Heart right ventricle (tissue), 16 donors: ENCODE data around the gene PPM1B. TPM values are rescaled to one million over a fixed set of nuclear protein-coding genes. Genes with fewer than 3 reads are reported as not detected.

Source experiments
- ATAC-seq, 8 donors: fragments of 200-7000 bp; cut with Tn5 transposase; one replicate each; pipeline ENCODE4 v1.9.1; 2020; ENCODE audit warnings: mild to moderate bottlenecking in 8 of 8, moderate library complexity in 8 of 8, moderate number of reproducible peaks in 1 of 8
- DNase-seq, 2 donors: peaks; one replicate each; pipeline ENCODE4 v3.0.0-alpha.2; 2020
- H3K27ac ChIP-seq, 10 donors: fragments of 200-600 bp; sonication (generic) in 2 of 10; one replicate each; pipeline versions ENCODE4 v1.5.0 to v1.8.0; 2020 to 2022; ENCODE audit warnings: mild to moderate bottlenecking in 3 of 10
- H3K27me3 ChIP-seq, 7 donors: fragments of 200-600 bp; one replicate each; pipeline ENCODE4 v1.8.0; 2021 to 2022; ENCODE audit warnings: mild to moderate bottlenecking in 2 of 7
- H3K36me3 ChIP-seq, 9 donors: fragments of 200-600 bp; sonication (generic) in 1 of 9; one replicate each; pipeline versions ENCODE4 v1.5.0 to v1.8.0; 2020 to 2022; ENCODE audit warnings: mild to moderate bottlenecking in 2 of 9
- H3K4me1 ChIP-seq, 9 donors: fragments of 200-600 bp; sonication (generic) in 1 of 9; one replicate each; pipeline versions ENCODE4 v1.5.0 to v1.8.0; 2020 to 2022; ENCODE audit warnings: mild to moderate bottlenecking in 4 of 9
- H3K4me3 ChIP-seq, 10 donors: fragments of 200-600 bp; sonication (generic) in 2 of 10; one replicate each; pipeline versions ENCODE4 v1.5.0 to v1.8.0; 2020 to 2022; ENCODE audit warnings: mild to moderate bottlenecking in 7 of 10, moderate library complexity in 2 of 10
- H3K9me3 ChIP-seq, 11 donors: fragments of 200-600 bp in 10 of 11; sonication (generic) in 2 of 11; one replicate each; pipeline versions ENCODE4 v1.5.0 to v1.8.0; 2013 to 2022; ENCODE audit warnings: mild to moderate bottlenecking in 2 of 11, control low read depth in 1 of 11, moderate library complexity in 1 of 11
- CTCF ChIP-seq, 9 donors: fragments of 200-600 bp; sonication (generic) in 2 of 9; IDR thresholded peaks; one replicate each; pipeline versions ENCODE4 v1.5.0 to v1.8.0; 2021 to 2022; ENCODE audit warnings: antibody characterized with exemption in 9 of 9, mild to moderate bottlenecking in 5 of 9, moderate library complexity in 1 of 9
- WGBS, 2 donors: extraction: QIAGEN DNeasy Blood & Tissue Kit; methylation state at CpG; one replicate each; pipeline ENCODE4 v1.1.7; 2013; ENCODE audit warnings: inconsistent platforms in 1 of 2; 5-methylcytosine and 5-hydroxymethylcytosine counted together
- intact Hi-C, 10 donors: fragments of 100-400 bp; cut with DNase I; formaldehyde crosslinking; loops; one replicate each; pipeline versions ENCODE4 v1.11.1 to v1.14.2; 2022
- polyA plus RNA-seq, 2 donors: library from polyadenylated mRNA; stranded (reverse); fragments of 200-250 nt; gene quantifications; one replicate each; pipeline ENCODE4 v1.2.3, GENCODE V29; 2013
- total RNA-seq, 10 donors: library from RNA; stranded (reverse); fragmentation: NEBNext Ultra II Directional in 3 of 10; extraction: Animal tissue kit (Norgen Biotek cat#: 25700) in 3 of 10; gene quantifications; one replicate each; pipeline versions ENCODE4 v1.2.1 to v1.2.4, GENCODE V29; 2021 to 2023
- donor health status: Arrhythmogenic right ventricular cardiomyopathy.
- donor health status: ischemic (EF 13 %, LVEDD 7.1; RV severe dilation, severe dysfunction).
- donor health status: healthy with polysubstance abuse.
- donor health status: DM: no; HTN: yes; CAD: no.
- donor health status: DM: no; HTN: no; CAD: no.
- donor health status: ischemic (EF 25% LVEDD 6.9; RV normal size, moderate dysfunction).
- donor health status: ischemic (EF 25% LVEDD 5.7; RV mildly dilated, moderate dysfunction).
- donor health status: healthy.
- donor health status: DM: yes; HTN: yes; CAD: no.
- donor health status: Ischemic cardiomyopathy.
- donor health status: ischemic (EF 35%, LVEDD 5.7; RV mildly dilated, moderate dysfunction).
- donor health status: nonischemic (EF 11% LVEDD 7.7; RV severe dilation, severe dysfunction).
- donor health status: DM: yes; HTN: yes; CAD: no.
- donor health status: PGD.
- donor health status: ischemic (EF 29% LVEDD 5.4; RV normal size, mild dysfunction).
- donor health status: nonischemic (EF 23%, LVEDD 6.1; RV moderate dilation, normal function).

Gene PPM1B
- total and polyA plus RNA-seq, 12 donors = 20.7 to 69.5 (median 55.2) TPM

GRCh38 chr2:44187251-44187650 lies 18.6 kb downstream of the PPM1B start:
- intact Hi-C loops = no loop called here
- ATAC-seq = no peak
- no peak overlapping the region for H3K27ac ChIP-seq

GRCh38 chr2:44188696-44189095 lies 20.0 kb downstream of the PPM1B start:
- DNase-seq (no peak), ATAC-seq (no peak)
- intact Hi-C loops = no loop called here
- peaks cover 0 to 85% (median 15%) of the 10 kb centered on the region in 9 donors for H3K4me1 ChIP-seq
- no peak for TF ChIP-seq CTCF (IDR thresholded peaks at IDR 0.05)
- H3K27me3 ChIP-seq = no peaks in the 10 kb centered on the region
- no peaks in the 10 kb centered on the region for H3K36me3 ChIP-seq
- no peak overlapping the region for H3K4me3 ChIP-seq
- H3K9me3 ChIP-seq = no peaks in the 10 kb centered on the region
- 82 to 91% methylated on average over 3 of the region's 3 CpGs for WGBS, 2 donors
- H3K27ac ChIP-seq = no peak overlapping the region

More at GRCh38 chr2:44187251-44187650, 18.6 kb downstream of the PPM1B start:
- Histone ChIP-seq H3K36me3 (no peaks in the 10 kb centered on the region), H3K9me3 (no peaks in the 10 kb centered on the region), H3K4me3 (no peak overlapping the region), H3K4me1 (peaks cover 0 to 85% (median 15%) of the 10 kb centered on the region in 9 donors), H3K27me3 (no peaks in the 10 kb centered on the region)
- TF ChIP-seq CTCF (IDR thresholded peaks at IDR 0.05) = no peak
- WGBS, 2 donors = 96 to 97% methylated on average over 4 of the region's 4 CpGs
- no peak for DNase-seq

GRCh38 chr2:44189104-44189503 lies 20.4 kb downstream of the PPM1B start:
- TF ChIP-seq CTCF (IDR thresholded peaks at IDR 0.05) = no peak
- H3K4me1 ChIP-seq = peaks cover 0 to 80% (median 15%) of the 10 kb centered on the region in 9 donors
- 91 to 95% methylated on average over 4 of the region's 4 CpGs for WGBS, 2 donors
- ATAC-seq (no peak), DNase-seq (no peak)
- no peaks in the 10 kb centered on the region for H3K9me3 ChIP-seq
- no peaks in the 10 kb centered on the region for H3K36me3 ChIP-seq
- intact Hi-C loops = no loop called here
- H3K27ac ChIP-seq = no peak overlapping the region
- no peak overlapping the region for H3K4me3 ChIP-seq
- no peaks in the 10 kb centered on the region for H3K27me3 ChIP-seq

- Histone ChIP-seq H3K4me3 (no peak overlapping the region), H3K27me3 (no peaks in the 10 kb centered on the region), H3K4me1 (peaks cover 0 to 66% (median 13%) of the 10 kb centered on the region in 9 donors), H3K36me3 (no peaks in the 10 kb centered on the region), H3K27ac (no peak overlapping the region), H3K9me3 (no peaks in the 10 kb centered on the region)
- no peak for ATAC-seq
- intact Hi-C loops = no loop called here
- TF ChIP-seq CTCF (IDR thresholded peaks at IDR 0.05) = no peak
- 92 to 94% methylated on average over 3 of the region's 3 CpGs for WGBS, 2 donors
- no peak for DNase-seq
These were observed 21.9 kb downstream of the PPM1B start for GRCh38 chr2:44190526-44190925.
